ENCODE data around the gene CAPN14. TPM values are rescaled to one million over a fixed set of nuclear protein-coding genes. Genes with fewer than 3 reads are reported as not detected.

The CAPN14 gene, protein sequence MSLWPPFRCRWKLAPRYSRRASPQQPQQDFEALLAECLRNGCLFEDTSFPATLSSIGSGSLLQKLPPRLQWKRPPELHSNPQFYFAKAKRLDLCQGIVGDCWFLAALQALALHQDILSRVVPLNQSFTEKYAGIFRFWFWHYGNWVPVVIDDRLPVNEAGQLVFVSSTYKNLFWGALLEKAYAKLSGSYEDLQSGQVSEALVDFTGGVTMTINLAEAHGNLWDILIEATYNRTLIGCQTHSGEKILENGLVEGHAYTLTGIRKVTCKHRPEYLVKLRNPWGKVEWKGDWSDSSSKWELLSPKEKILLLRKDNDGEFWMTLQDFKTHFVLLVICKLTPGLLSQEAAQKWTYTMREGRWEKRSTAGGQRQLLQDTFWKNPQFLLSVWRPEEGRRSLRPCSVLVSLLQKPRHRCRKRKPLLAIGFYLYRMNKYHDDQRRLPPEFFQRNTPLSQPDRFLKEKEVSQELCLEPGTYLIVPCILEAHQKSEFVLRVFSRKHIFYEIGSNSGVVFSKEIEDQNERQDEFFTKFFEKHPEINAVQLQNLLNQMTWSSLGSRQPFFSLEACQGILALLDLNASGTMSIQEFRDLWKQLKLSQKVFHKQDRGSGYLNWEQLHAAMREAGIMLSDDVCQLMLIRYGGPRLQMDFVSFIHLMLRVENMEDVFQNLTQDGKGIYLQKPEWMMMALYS
- total RNA-seq (2022) (not detected in 2 replicates), Bru-seq, nascent RNA (percentile 9 among the genes with signal in this experiment), BruChase-seq, experiment 1, labeled RNA remaining after a 6-hour chase (percentile 10 among the genes with signal in this experiment), BruChase-seq, experiment 2, labeled RNA remaining after a 2-hour chase (percentile 11 among the genes with signal in this experiment)
- long read RNA-seq = 0 reads

- ChIA-PET CTCF (no interaction called here), POLR2A (no interaction called here)
- no peaks in the 10 kb centered on the region for H3K36me3 Mint-ChIP-seq (ENCODE audit: insufficient read depth, unreplicated experiment)
- no TSS peak for BruUV-seq (replicated peaks)
- no peak within 1 kb of the TSS for H3K4me3 Mint-ChIP-seq (ENCODE audit: unreplicated experiment)
- no peak within 1 kb of the TSS for H3K27ac Mint-ChIP-seq (ENCODE audit: low read depth, unreplicated experiment)
- H3K27me3 Mint-ChIP-seq (ENCODE audit: insufficient read depth, unreplicated experiment) = peaks cover 51% of the 10 kb centered on the region
- no peak for DNase-seq (ENCODE audit: unreplicated experiment)
- no peaks in the 10 kb centered on the region for H3K9me3 Mint-ChIP-seq (ENCODE audit: unreplicated experiment)
- intact Hi-C loops (cut with micrococcal nuclease) = no loop called here
- TF ChIP-seq, protein P1, sequence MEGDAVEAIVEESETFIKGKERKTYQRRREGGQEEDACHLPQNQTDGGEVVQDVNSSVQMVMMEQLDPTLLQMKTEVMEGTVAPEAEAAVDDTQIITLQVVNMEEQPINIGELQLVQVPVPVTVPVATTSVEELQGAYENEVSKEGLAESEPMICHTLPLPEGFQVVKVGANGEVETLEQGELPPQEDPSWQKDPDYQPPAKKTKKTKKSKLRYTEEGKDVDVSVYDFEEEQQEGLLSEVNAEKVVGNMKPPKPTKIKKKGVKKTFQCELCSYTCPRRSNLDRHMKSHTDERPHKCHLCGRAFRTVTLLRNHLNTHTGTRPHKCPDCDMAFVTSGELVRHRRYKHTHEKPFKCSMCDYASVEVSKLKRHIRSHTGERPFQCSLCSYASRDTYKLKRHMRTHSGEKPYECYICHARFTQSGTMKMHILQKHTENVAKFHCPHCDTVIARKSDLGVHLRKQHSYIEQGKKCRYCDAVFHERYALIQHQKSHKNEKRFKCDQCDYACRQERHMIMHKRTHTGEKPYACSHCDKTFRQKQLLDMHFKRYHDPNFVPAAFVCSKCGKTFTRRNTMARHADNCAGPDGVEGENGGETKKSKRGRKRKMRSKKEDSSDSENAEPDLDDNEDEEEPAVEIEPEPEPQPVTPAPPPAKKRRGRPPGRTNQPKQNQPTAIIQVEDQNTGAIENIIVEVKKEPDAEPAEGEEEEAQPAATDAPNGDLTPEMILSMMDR (IDR thresholded peaks at IDR 0.05; ENCODE audit: unreplicated experiment) = no peak
- H3K4me1 Mint-ChIP-seq (ENCODE audit: insufficient read depth, unreplicated experiment) = no peaks in the 10 kb centered on the region
Observed at GRCh38 chr2:31217465-31218200, at the start of gene CAPN14. CAPN14 (minus strand) TSS chr2:31217515; CDS start chr2:31205447, 12,068 bp downstream.

DNA sequence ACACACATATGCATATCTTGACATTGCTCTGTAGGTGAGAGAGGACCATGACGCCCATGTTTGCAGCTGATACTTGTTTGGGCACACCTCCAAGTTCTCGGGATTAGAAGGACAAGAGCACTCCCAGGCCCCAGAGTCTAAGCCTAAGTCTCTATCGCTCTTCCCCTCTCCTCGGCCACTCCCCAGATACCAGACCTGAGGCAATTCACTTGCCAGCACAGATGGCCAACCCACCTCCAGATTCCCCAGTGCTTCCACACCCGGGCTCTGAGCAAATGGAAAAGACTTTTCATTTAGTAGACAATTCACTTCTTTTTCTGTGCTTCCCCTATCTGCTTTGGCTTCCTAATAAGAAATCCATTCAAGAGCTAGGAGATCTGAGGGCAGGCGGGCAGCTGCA, 49.5 kb upstream of the CAPN14 start:
- ChIA-PET CTCF (interaction anchor here (1.1 kb wide), 1 partner anchor 11 kb away, joined by 4 read pairs; no protein-coding TSS in a partner anchor), POLR2A (no interaction called here)
- H3K36me3 Mint-ChIP-seq (ENCODE audit: insufficient read depth, unreplicated experiment) = no peaks in the 10 kb centered on the region
- no TSS peak for BruUV-seq (replicated peaks)
- no peak overlapping the region for H3K27ac Mint-ChIP-seq (ENCODE audit: low read depth, unreplicated experiment)
- TF ChIP-seq, protein P1 (IDR thresholded peaks at IDR 0.05; ENCODE audit: unreplicated experiment) = no peak
- DNase-seq (ENCODE audit: unreplicated experiment) = no peak
- H3K4me1 Mint-ChIP-seq (ENCODE audit: insufficient read depth, unreplicated experiment) = no peaks in the 10 kb centered on the region
- no peaks in the 10 kb centered on the region for H3K27me3 Mint-ChIP-seq (ENCODE audit: insufficient read depth, unreplicated experiment)
- no peak overlapping the region for H3K4me3 Mint-ChIP-seq (ENCODE audit: unreplicated experiment)
- no peaks in the 10 kb centered on the region for H3K9me3 Mint-ChIP-seq (ENCODE audit: unreplicated experiment)
- intact Hi-C loops (cut with micrococcal nuclease) = no loop called here

DNA sequence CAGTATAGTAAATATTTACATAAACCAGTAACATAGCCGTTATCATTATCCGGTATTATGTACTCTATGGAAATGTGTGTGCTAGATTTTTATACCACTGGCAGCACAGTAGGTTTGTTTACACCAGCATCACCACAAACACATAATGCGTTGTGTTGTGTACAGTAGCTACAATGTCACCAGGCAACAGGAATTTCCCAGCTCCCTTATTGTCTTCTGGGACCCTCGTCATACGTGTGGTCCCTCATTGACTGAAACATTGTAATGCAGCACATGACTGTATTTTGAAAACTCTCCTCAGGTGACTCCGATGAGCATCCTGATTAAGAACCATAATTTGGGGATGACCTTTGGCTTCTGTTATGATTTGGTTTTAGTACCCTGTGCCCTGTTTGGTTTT, 47.9 kb upstream of the CAPN14 start:
- H3K4me3 Mint-ChIP-seq (ENCODE audit: unreplicated experiment) = no peak overlapping the region
- BruUV-seq (replicated peaks) = no TSS peak
- H3K27me3 Mint-ChIP-seq (ENCODE audit: insufficient read depth, unreplicated experiment) = no peaks in the 10 kb centered on the region
- no peak overlapping the region for H3K27ac Mint-ChIP-seq (ENCODE audit: low read depth, unreplicated experiment)
- intact Hi-C loops (cut with micrococcal nuclease) = no loop called here
- H3K36me3 Mint-ChIP-seq (ENCODE audit: insufficient read depth, unreplicated experiment) = no peaks in the 10 kb centered on the region
- DNase-seq (ENCODE audit: unreplicated experiment) = no peak
- TF ChIP-seq, protein P1 (IDR thresholded peaks at IDR 0.05; ENCODE audit: unreplicated experiment) = no peak
- ChIA-PET POLR2A (no interaction called here), CTCF (no interaction called here)
- H3K4me1 Mint-ChIP-seq (ENCODE audit: insufficient read depth, unreplicated experiment) = no peaks in the 10 kb centered on the region
- no peaks in the 10 kb centered on the region for H3K9me3 Mint-ChIP-seq (ENCODE audit: unreplicated experiment)

All from MCF 10A (cell line).